Loucy (cell line): ENCODE measurements around the gene STUM.
"Not testable (repeated sequence)": the region's sequence is repeated elsewhere in the genome, so short reads cannot be mapped to it uniquely, and the experiment has no call there.

ENCODE experiments used
- EZH2phosphoT487 ChIP-seq: fragments of 200-600 bp; IDR thresholded peaks from 2 replicates; pipeline ENCODE4 v1.6.1; 2018; ENCODE audit warnings: antibody characterized with exemption, mild to moderate bottlenecking, moderate library complexity, borderline replicate concordance
- TF ChIP-seq, protein P1 (sequence below): fragments of 200-600 bp; sonication (generic); conservative IDR thresholded peaks from 2 replicates; pipeline ENCODE4 v1.5.1; 2014; ENCODE audit warnings: mild to moderate bottlenecking, antibody characterized with exemption, low read length

DNA sequence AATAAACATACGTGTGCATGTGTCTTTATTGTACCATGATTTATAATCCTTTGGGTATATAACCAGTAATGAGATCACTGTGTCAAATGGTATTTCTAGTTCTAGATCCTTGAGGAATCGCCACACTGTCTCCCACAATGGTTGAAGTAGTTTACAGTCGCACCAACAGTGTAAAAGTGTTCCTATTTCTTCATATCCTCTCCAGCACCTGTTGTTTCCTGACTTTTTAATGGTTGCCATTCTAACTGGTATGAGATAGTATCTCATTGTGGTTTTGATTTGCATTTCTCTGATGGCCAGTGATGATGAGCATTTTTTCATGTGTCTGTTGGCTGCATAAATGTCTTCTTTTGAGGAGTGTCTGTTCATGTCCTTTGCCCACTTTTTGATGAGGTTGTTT, 48.9 kb upstream of the STUM start:
- TF ChIP-seq, protein P1, sequence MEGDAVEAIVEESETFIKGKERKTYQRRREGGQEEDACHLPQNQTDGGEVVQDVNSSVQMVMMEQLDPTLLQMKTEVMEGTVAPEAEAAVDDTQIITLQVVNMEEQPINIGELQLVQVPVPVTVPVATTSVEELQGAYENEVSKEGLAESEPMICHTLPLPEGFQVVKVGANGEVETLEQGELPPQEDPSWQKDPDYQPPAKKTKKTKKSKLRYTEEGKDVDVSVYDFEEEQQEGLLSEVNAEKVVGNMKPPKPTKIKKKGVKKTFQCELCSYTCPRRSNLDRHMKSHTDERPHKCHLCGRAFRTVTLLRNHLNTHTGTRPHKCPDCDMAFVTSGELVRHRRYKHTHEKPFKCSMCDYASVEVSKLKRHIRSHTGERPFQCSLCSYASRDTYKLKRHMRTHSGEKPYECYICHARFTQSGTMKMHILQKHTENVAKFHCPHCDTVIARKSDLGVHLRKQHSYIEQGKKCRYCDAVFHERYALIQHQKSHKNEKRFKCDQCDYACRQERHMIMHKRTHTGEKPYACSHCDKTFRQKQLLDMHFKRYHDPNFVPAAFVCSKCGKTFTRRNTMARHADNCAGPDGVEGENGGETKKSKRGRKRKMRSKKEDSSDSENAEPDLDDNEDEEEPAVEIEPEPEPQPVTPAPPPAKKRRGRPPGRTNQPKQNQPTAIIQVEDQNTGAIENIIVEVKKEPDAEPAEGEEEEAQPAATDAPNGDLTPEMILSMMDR = not testable (repeated sequence)
- not testable (repeated sequence) for TF ChIP-seq EZH2phosphoT487
